ENCODE measurements around the gene SCYGR4.
"Not testable (repeated sequence)": the region's sequence is repeated elsewhere in the genome, so short reads cannot be mapped to it uniquely, and the experiment has no call there.

SCYGR4 gene

GRCh38 chr2:227617316-227618230 lies at the start of gene SCYGR4:
Gene SCYGR4 (plus strand): TSS chr2:227617498. CDS start chr2:227617498, 0 bp downstream.
- DNase-seq (ENCODE audit: low spot score) = no peak

- no peak for DNase-seq (ENCODE audit: low spot score)
Observed at GRCh38 chr2:227568852-227569169, 48.5 kb upstream of the SCYGR4 start.

- DNase-seq (ENCODE audit: low spot score) = no peak
Observed at GRCh38 chr2:227570615-227571014, 46.7 kb upstream of the SCYGR4 start.

- no peak for DNase-seq (ENCODE audit: low spot score)
Observed at GRCh38 chr2:227576110-227576509, 41.2 kb upstream of the SCYGR4 start.

- DNase-seq (ENCODE audit: low spot score) = no peak
Observed at GRCh38 chr2:227576812-227577211, 40.5 kb upstream of the SCYGR4 start.

- DNase-seq (ENCODE audit: low spot score) = no peak
Observed at GRCh38 chr2:227577555-227577954, 39.7 kb upstream of the SCYGR4 start.

GRCh38 chr2:227578642-227579041 lies 38.7 kb upstream of the SCYGR4 start:
- no peak for DNase-seq (ENCODE audit: low spot score)

- no peak for DNase-seq (ENCODE audit: low spot score)
Observed at GRCh38 chr2:227579791-227580190, 37.5 kb upstream of the SCYGR4 start.

- no peak for DNase-seq (ENCODE audit: low spot score)
Observed at GRCh38 chr2:227582369-227582768, 34.9 kb upstream of the SCYGR4 start.

GRCh38 chr2:227592694-227593387 lies 24.5 kb upstream of the SCYGR4 start:
- no peak for DNase-seq (ENCODE audit: low spot score)

- DNase-seq (ENCODE audit: low spot score) = no peak
Observed at GRCh38 chr2:227595797-227596196, 21.5 kb upstream of the SCYGR4 start.

- DNase-seq (ENCODE audit: low spot score) = no peak
Observed at GRCh38 chr2:227597036-227597435, 20.3 kb upstream of the SCYGR4 start.

GRCh38 chr2:227597998-227598397 lies 19.3 kb upstream of the SCYGR4 start:
- DNase-seq (ENCODE audit: low spot score) = no peak

GRCh38 chr2:227598835-227599503 lies 18.3 kb upstream of the SCYGR4 start, which contains the start of gene SCYGR2:
Gene SCYGR2 (plus strand): TSS chr2:227598893. CDS start chr2:227598893, 0 bp downstream.
- DNase-seq (ENCODE audit: low spot score) = not testable (repeated sequence)

GRCh38 chr2:227602358-227602757 lies 14.9 kb upstream of the SCYGR4 start:
- no peak for DNase-seq (ENCODE audit: low spot score)

- DNase-seq (ENCODE audit: low spot score) = no peak
Observed at GRCh38 chr2:227606476-227606875, 10.8 kb upstream of the SCYGR4 start.

GRCh38 chr2:227607941-227608340 lies 9.4 kb upstream of the SCYGR4 start:
- no peak for DNase-seq (ENCODE audit: low spot score)

- no peak for DNase-seq (ENCODE audit: low spot score)
Observed at GRCh38 chr2:227608561-227609338, 8.5 kb upstream of the SCYGR4 start.

- DNase-seq (ENCODE audit: low spot score) = no peak
Observed at GRCh38 chr2:227610123-227610522, 7.2 kb upstream of the SCYGR4 start.

- no peak for DNase-seq (ENCODE audit: low spot score)
Observed at GRCh38 chr2:227612546-227613271, 4.6 kb upstream of the SCYGR4 start.

- no peak for DNase-seq (ENCODE audit: low spot score)
Observed at GRCh38 chr2:227613272-227613660, 4.0 kb upstream of the SCYGR4 start.
